GM23338 (cell line): ENCODE data around the gene CTDSPL.

Experiments used
- CREB1 ChIP-seq: fragments of 250-450 bp; sonication (Bioruptor Pico); IDR thresholded peaks from 2 replicates; pipeline ENCODE4 v1.5.0; 2020; ENCODE audit warnings: low read depth, mild to moderate bottlenecking, moderate library complexity
- EZH2 ChIP-seq: fragments of 200-600 bp; sonication (generic); IDR thresholded peaks from one replicate; pipeline ENCODE4 v1.8.0; 2017; ENCODE audit warnings: antibody characterized with exemption, mild to moderate bottlenecking, low read depth; ENCODE audit not compliant: unreplicated experiment
- EZH2phosphoT487 ChIP-seq: fragments of 200-600 bp; sonication (generic); IDR thresholded peaks from one replicate; pipeline ENCODE4 v1.8.1; 2018; ENCODE audit warnings: antibody characterized with exemption; ENCODE audit not compliant: unreplicated experiment
- JUNB ChIP-seq: IDR thresholded peaks from one replicate; pipeline ENCODE4 v1.6.1; 2016; ENCODE audit warnings: antibody characterized with exemption; ENCODE audit not compliant: unreplicated experiment
- NANOG ChIP-seq: IDR thresholded peaks from 2 replicates; pipeline ENCODE4 v1.6.1; 2016; ENCODE audit warnings: antibody characterized with exemption, borderline replicate concordance
- POLR2AphosphoS5 ChIP-seq: IDR thresholded peaks from 2 replicates; pipeline ENCODE4 v1.6.1; 2016; ENCODE audit warnings: antibody characterized with exemption, low read depth
- STAT1 ChIP-seq: IDR thresholded peaks from one replicate; pipeline ENCODE4 v1.6.1; 2016; ENCODE audit warnings: antibody characterized with exemption; ENCODE audit not compliant: unreplicated experiment
- ZNF114 ChIP-seq: fragments of 250-450 bp; sonication (Bioruptor Pico); IDR thresholded peaks from 2 replicates; pipeline ENCODE4 v1.5.0; 2020; ENCODE audit warnings: mild to moderate bottlenecking, moderate library complexity
- ZNF331 ChIP-seq: fragments of 250-450 bp; sonication (Bioruptor Pico); IDR thresholded peaks from 2 replicates; pipeline ENCODE4 v1.5.0; 2020; ENCODE audit warnings: low read depth, mild to moderate bottlenecking, moderate library complexity
- TF ChIP-seq, protein P1 (sequence below), 2 experiments: fragments of 200-600 bp in 1 of 2; sonication (generic) in 1 of 2; conservative IDR thresholded peaks; 2 replicates each; pipeline versions ENCODE4 v1.5.1 to v1.6.1; 2016 to 2017; ENCODE audit warnings: antibody characterized with exemption in 2 of 2, low read depth in 2 of 2, mild to moderate bottlenecking in 2 of 2, moderate library complexity in 1 of 2
- TF ChIP-seq, protein P2 (sequence below): IDR thresholded peaks from one replicate; pipeline ENCODE4 v1.6.1; 2018; ENCODE audit warnings: antibody characterized with exemption; ENCODE audit not compliant: unreplicated experiment
- TF ChIP-seq, protein P3 (sequence below): IDR thresholded peaks from 2 replicates; pipeline ENCODE4 v1.6.1; 2016; ENCODE audit warnings: antibody characterized with exemption

DNA sequence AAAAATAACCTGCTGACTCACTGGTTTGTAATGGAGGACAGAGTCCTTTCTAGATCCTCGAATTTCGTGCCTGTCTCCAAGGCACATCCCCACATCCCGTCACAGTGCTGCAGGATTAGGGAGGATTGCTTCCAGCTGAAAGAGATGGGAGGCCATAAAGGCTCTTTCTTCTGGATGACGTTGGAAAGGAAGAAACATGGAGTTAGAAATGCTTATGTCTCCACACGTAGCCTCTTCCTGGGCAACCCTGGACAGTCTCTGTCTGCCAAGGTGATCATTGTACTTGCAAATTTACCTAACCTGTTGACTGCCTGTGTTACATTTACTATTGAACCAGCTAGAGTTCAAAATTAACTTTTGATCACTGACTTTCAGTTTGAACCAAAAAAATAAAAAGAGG lies 101.3 kb downstream of the CTDSPL start:
- no peak for TF ChIP-seq EZH2
- TF ChIP-seq, protein P1, sequence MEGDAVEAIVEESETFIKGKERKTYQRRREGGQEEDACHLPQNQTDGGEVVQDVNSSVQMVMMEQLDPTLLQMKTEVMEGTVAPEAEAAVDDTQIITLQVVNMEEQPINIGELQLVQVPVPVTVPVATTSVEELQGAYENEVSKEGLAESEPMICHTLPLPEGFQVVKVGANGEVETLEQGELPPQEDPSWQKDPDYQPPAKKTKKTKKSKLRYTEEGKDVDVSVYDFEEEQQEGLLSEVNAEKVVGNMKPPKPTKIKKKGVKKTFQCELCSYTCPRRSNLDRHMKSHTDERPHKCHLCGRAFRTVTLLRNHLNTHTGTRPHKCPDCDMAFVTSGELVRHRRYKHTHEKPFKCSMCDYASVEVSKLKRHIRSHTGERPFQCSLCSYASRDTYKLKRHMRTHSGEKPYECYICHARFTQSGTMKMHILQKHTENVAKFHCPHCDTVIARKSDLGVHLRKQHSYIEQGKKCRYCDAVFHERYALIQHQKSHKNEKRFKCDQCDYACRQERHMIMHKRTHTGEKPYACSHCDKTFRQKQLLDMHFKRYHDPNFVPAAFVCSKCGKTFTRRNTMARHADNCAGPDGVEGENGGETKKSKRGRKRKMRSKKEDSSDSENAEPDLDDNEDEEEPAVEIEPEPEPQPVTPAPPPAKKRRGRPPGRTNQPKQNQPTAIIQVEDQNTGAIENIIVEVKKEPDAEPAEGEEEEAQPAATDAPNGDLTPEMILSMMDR (conservative IDR thresholded peaks at IDR 0.05; ENCODE audit: low read depth in 2 of 2), result no peak
- TF ChIP-seq, protein P2, sequence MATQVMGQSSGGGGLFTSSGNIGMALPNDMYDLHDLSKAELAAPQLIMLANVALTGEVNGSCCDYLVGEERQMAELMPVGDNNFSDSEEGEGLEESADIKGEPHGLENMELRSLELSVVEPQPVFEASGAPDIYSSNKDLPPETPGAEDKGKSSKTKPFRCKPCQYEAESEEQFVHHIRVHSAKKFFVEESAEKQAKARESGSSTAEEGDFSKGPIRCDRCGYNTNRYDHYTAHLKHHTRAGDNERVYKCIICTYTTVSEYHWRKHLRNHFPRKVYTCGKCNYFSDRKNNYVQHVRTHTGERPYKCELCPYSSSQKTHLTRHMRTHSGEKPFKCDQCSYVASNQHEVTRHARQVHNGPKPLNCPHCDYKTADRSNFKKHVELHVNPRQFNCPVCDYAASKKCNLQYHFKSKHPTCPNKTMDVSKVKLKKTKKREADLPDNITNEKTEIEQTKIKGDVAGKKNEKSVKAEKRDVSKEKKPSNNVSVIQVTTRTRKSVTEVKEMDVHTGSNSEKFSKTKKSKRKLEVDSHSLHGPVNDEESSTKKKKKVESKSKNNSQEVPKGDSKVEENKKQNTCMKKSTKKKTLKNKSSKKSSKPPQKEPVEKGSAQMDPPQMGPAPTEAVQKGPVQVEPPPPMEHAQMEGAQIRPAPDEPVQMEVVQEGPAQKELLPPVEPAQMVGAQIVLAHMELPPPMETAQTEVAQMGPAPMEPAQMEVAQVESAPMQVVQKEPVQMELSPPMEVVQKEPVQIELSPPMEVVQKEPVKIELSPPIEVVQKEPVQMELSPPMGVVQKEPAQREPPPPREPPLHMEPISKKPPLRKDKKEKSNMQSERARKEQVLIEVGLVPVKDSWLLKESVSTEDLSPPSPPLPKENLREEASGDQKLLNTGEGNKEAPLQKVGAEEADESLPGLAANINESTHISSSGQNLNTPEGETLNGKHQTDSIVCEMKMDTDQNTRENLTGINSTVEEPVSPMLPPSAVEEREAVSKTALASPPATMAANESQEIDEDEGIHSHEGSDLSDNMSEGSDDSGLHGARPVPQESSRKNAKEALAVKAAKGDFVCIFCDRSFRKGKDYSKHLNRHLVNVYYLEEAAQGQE, result no peak
- TF ChIP-seq POLR2AphosphoS5, result no peak
- no peak for TF ChIP-seq STAT1
- TF ChIP-seq EZH2phosphoT487, result no peak
- TF ChIP-seq NANOG, result no peak
- TF ChIP-seq CREB1 (CRISPR knock-in tag), result no peak
- TF ChIP-seq JUNB, result no peak
- TF ChIP-seq ZNF114, result no peak
- TF ChIP-seq, protein P3, sequence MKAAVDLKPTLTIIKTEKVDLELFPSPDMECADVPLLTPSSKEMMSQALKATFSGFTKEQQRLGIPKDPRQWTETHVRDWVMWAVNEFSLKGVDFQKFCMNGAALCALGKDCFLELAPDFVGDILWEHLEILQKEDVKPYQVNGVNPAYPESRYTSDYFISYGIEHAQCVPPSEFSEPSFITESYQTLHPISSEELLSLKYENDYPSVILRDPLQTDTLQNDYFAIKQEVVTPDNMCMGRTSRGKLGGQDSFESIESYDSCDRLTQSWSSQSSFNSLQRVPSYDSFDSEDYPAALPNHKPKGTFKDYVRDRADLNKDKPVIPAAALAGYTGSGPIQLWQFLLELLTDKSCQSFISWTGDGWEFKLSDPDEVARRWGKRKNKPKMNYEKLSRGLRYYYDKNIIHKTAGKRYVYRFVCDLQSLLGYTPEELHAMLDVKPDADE, result no peak
- TF ChIP-seq ZNF331, result no peak
